GM12872 (cell line): Measurements from ENCODE around the gene GAREM2.

Experiments used
- TF ChIP-seq, protein P1 (sequence below): IDR thresholded peaks from 3 replicates; pipeline ENCODE4 v1.5.1; 2011; ENCODE audit warnings: low read depth, mild to moderate bottlenecking, low read length, moderate library complexity; ENCODE audit not compliant: insufficient read depth

Gene GAREM2

DNA sequence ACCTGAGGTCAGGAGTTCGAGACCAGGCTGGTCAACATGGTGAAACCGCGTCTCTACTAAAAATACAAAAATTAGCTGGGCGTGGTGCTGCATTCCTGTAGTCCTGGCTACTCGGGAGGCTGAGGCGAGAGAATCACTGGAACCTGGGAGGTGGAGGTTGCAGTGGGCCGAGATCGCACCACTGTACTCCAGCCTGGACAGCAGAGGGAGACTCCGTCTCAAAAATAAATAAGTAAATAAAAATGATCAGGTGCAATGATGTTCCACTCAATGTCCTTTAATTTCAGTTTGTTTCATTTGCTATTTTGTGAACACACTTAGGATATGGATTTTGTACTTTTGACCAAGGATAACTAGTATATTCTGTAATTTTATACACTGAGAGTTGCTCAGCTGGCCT lies 62.2 kb downstream of the GAREM2 start:
- TF ChIP-seq, protein P1, sequence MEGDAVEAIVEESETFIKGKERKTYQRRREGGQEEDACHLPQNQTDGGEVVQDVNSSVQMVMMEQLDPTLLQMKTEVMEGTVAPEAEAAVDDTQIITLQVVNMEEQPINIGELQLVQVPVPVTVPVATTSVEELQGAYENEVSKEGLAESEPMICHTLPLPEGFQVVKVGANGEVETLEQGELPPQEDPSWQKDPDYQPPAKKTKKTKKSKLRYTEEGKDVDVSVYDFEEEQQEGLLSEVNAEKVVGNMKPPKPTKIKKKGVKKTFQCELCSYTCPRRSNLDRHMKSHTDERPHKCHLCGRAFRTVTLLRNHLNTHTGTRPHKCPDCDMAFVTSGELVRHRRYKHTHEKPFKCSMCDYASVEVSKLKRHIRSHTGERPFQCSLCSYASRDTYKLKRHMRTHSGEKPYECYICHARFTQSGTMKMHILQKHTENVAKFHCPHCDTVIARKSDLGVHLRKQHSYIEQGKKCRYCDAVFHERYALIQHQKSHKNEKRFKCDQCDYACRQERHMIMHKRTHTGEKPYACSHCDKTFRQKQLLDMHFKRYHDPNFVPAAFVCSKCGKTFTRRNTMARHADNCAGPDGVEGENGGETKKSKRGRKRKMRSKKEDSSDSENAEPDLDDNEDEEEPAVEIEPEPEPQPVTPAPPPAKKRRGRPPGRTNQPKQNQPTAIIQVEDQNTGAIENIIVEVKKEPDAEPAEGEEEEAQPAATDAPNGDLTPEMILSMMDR = 0 out of 3 replicates have a peak, but pooled peaks have one; percentile 10

- TF ChIP-seq, protein P1 = no peak
Observed at GRCh38 chr2:26237868-26238267, 65.0 kb downstream of the GAREM2 start.

- TF ChIP-seq, protein P1 = no peak
Observed at GRCh38 chr2:26238311-26238958, 65.5 kb downstream of the GAREM2 start.
